Fibroblast of skin of right quadriceps (primary cell): ENCODE results near the gene OR8A1.
A peak's percentile ranks its signal among the peaks of the same experiment; 100 is the strongest.
"Not testable (repeated sequence)": the region's sequence is repeated elsewhere in the genome, so short reads cannot be mapped to it uniquely, and the experiment has no call there.

Source experiments
- DNase-seq: peaks from one replicate; pipeline ENCODE4 v3.0.0-alpha.2; 2013

OR8A1 gene

DNA sequence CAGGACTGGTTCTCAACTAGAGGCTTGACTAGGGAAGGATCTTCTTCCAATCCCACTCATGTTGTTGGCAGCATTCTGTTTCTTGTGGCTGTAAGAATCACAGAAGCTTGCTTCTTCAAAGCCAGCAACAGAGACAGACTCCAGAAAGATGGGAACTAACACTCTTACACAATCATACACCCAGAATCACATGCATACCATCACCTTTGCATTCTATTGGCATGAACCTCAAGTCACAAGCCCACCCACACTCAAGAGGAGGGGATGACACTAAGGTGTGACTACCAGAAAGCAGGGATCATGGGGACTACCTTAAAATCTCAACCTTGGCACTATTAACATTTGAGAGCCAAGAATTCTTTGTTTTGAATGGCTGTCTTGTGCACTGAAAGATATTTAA, 27.8 kb downstream of the OR8A1 start:
- DNase-seq: no peak

DNA sequence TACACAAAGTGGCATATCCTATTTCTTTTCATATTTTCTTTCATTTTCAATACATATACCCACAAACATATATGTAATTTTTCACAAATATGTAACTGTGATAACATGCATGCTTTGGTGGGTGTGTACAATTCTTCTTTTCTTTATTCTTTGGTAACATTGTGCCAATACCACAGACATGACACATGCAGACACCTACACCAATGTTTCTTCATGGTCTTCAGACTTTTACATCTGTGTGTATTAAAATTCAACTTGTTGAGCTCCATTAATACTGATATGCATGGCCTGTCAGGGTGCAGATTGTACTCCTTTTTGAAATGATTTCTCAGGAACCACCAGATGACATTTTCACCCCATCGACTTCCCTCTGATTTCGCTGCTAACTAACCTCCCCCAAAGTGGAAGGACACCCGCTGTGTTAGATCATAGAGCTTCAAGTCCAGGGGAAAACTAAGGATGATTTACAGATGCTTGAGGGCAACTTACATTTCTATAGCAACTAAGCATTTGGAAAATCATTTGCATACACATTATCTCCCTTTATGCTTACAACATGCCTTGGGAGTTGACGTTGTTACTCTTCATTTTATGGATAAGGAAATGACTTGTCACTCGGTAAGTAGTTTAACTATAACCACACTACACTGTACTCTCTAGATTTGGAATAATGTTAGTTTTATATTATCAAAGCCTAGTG, 31.0 kb downstream of the OR8A1 start:
- no peak for DNase-seq

DNA sequence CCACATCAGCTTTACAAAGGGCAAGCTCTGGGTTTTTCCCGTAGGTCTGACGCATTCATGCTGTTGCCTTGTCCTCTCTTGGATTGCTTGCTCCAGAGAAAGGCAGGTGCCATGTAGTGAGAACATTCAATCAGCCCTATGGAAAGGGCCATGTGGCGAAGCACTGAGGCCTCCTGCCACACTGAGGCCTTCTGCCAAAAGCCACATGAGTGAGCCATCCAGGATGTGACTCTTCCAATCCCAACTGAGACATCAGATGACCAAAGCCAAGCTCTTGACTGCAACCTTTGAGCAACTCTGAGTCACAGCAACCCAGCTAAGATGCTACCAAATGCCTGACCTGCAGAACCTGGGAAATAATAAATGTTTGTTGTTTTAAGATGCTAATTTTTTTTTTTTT, 32.4 kb downstream of the OR8A1 start:
- peak; percentile 29 for DNase-seq

DNA sequence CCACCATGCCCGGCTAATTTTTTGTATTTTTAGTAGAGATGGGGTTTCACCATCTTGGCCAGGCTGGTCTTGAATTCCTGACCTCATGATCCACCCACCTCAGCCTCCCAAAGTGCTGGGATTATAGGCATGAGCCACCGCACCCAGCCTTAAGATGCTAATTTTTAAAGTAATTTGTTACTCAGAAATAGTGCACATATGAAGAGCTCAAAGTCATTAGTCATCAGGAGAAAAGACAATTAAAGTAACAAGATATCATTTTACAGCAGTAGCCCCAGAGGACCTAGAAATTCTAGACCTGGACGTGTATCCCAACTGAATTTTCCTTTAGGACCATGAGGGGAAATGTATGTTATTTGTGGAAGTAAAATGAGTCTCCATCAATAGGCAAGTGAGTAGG, 32.9 kb downstream of the OR8A1 start:
- DNase-seq: not testable (repeated sequence)

DNA sequence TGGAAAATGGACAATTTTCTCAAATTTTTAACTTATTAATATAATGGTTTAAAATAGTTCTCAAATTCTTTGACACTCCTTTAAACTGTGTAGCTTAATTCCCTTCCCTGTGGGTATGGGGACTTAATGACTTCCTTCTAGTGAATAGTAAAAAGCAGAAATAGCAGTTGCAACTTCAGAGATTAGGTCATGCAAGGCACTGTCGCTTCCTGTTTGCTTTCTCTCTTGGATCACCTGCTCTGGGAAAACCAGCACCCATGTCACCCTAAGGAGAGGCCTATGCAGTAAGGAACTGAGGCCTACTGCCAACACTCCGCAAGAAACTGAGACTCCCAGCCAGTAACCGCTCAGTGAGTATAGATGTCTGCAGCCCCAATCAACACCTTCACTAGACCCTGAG, 35.9 kb downstream of the OR8A1 start:
- no peak for DNase-seq

DNA sequence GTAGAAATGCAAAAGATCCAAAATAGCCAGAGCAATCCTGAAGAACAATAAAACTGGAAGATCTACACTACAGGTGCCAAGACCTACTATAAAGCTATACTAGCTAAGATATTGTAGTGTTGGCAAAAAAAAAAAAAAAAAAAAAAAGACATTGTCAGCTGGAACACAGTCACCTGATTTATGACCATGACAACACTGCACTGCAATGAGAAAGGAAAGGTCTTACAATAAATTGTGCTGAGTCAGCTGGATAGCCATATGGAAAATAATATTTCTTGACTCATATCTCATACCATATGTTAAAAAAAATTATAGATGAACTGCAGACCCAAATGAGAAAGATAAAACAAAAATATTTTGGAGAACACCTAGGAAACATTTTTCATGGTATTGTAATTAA, 38.4 kb downstream of the OR8A1 start:
- no peak for DNase-seq

DNA sequence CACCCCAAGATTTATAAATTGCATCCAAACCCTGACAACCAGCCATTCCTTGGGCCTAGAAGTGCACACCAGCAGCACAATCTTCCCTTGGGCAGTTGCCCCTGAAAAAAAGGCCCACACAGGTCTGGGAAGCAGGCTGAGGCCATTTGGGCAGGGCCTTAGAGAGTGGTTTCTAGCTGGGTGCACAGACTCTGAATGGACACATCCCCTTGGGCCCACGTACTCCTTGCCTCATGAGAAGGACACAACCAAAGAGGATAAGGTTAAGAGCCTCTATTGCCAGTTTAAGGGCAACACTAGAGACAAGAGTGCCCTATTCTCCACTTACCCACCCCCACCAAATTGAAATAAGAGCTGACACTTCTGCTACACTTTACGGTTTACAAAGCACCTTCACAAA, 40.5 kb downstream of the OR8A1 start:
- DNase-seq: no peak

DNA sequence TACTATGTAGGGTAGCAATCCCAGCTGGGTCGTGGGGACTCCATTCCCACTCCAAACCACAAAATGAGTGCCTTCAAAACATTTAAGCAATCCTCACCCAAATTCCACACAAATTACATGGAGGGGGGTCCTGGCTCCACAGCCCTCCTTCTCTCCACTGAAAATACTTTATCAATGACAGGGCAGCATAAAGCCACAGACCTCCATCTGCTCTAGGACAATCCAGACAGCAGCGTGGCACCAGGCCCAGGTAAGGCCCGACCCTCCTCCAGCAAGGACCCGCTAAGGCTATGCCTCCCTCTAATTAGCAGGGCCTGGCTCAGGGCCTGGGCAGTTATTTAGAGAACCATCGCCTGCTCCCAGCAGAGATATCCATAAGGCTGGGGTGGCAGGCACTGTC, 41.3 kb downstream of the OR8A1 start, which contains the start of gene PANX3:
Gene PANX3 (plus strand): TSS at position 365 of the 400 bp plus-strand sequence. CDS start 129 bp downstream, outside the sequence.
- peak; percentile 50 for DNase-seq

DNA sequence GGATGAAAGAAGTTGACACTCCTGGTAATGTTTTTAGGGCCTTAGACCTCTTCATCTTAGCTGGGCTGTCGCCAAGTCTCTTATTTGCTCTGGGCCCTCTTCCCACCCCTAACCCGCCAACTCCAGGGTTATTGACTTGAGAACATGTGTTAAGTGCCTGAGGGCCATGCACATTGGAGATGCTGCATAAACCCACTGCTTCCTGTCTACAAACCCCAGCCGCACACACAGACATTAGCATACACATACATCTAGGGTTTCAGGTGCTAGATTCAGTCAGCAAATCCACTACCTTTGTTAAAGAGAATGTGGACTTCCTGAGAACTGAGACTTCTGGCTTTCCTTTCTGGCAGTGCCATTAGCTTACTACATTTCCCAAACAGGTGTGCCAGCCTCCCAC, 42.2 kb downstream of the OR8A1 start:
- DNase-seq: no peak

DNA sequence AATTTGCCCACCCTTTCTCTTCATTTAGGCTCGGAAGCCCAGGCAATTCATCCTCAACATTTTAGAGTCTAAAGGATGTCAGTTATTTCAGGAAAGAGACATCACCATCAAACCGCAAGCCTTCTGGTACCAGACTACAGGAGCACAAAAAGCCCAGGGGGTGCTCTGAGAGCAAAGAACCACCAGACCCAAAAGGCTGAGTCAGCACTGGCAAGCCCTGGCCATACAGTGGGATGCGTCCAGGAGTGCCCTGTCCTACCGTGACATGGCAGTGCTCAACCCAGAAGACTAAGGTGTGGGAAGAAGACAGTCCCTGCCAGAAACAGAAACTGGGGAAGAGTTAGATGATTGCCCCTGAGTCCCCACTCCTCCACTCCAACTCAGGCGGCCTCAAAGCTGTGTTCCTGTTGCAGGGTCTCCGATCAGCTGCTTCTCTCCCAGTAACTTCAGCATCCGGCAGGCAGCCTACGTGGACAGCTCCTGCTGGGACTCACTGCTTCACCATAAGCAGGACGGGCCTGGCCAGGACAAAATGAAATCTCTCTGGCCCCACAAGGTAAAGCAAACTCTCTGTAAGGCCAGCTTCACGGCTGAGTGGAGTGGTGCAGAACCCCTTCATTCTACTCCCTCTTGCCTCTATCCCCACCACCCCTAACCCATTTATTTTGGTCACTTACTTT, 42.9 kb downstream of the OR8A1 start:
- DNase-seq: no peak

DNA sequence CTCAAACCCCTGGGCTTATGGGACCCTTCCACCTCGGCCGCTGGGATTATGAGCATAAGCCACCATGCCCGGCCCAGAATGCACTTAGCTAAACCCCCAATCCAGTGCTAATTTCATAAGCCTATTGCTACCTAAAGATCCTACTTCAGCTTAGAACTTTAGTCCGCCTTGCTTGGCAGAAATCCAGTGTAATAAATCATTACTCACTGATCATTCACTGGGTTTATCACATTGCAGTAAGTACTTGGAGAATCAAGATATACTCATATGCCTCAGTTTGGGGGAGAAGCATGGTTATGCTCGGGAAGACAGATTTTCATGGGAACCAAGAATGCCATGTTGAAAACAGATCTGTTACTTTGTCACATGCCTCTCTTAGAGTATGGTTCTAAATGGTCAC, 49.1 kb downstream of the OR8A1 start:
- no peak for DNase-seq
